Measurements from ENCODE around the gene NHERF1.

The NHERF1 gene

DNA sequence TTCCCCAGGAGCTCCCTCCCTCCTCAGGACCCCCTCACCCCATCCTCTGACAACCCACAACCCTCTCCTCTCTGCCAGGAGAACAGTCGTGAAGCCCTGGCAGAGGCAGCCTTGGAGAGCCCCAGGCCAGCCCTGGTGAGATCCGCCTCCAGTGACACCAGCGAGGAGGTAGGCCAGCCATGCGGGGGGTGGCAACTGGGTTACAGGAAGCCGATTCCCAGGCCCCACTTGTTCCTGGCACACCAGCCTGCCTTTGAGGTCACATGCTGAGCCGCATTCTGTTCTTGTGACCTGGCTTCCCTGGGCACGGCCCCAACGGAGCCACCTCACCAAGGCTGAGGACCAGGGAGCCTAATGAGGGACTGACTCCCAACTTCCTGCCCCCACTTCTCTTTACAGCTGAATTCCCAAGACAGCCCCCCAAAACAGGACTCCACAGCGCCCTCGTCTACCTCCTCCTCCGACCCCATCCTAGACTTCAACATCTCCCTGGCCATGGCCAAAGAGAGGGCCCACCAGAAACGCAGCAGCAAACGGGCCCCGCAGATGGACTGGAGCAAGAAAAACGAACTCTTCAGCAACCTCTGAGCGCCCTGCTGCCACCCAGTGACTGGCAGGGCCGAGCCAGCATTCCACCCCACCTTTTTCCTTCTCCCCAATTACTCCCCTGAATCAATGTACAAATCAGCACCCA is 19.8 kb downstream of the NHERF1 start:
- DNase-seq (ENCODE audit: low read depth): peak; percentile 74

DNA sequence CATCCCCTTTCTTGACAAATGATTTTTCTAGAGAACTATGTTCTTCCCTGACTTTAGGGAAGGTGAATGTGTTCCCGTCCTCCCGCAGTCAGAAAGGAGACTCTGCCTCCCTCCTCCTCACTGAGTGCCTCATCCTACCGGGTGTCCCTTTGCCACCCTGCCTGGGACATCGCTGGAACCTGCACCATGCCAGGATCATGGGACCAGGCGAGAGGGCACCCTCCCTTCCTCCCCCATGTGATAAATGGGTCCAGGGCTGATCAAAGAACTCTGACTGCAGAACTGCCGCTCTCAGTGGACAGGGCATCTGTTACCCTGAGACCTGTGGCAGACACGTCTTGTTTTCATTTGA is 20.3 kb downstream of the NHERF1 start:
- no peak for DNase-seq (ENCODE audit: low read depth)

DNA sequence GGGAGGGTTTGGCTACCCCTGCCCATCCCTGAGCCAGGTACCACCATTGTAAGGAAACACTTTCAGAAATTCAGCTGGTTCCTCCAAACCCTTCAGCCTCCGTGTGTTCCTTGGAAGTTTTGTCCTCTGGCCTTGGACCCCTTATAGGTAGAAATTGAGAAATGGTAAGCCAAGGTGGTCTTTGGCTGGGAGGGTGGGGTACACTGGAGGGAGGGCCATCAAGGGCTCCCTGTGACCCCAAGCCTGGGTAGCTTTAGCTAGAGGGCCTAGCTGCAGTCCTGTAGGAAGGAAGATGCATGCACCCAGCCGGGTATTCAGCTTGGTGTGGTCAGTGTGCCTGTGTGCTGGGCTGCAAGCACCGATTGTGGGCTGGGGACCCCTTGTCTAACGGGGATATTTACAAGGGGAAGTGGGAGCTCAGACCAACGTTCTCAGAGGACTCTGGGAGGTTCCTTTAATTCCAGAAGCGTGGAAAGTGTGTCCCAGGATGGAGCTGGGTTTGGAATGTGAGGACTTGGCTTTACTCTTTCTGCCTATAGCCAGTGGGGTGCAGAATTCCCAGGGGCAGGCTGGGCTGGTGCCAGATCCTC is 20.9 kb downstream of the NHERF1 start:
- DNase-seq (ENCODE audit: low read depth): no peak

DNA sequence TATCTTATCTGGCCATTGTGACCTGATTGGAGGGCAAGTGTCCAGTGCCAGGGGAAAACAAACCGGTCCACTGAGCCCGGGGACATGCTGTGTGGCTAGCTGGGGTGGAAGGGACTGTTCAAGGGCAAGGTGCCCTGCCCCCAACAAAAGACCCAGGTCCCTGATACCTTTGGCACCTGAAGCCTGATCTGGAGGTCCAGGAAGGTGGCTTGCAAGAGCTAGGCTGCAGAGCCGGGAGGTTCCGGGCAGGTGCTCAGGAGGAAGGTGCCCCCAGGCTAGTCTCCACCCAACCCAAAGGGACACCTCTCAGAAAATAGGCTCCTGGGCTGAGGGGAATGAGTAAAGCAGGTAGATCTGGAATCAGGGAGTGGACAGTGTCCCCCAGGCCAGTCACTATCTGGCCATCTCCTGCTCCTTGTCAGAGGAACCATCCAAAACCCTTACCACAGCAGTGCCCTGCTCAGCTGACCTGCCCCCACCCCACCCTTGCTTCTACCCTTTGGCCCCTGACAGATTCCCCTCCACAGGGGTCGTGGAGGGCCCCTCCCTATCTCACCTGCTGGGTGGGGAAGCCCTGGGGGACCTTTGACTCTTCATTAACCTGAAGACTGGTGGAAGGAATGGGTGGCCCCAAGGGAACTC is 21.5 kb downstream of the NHERF1 start:
- no peak for DNase-seq (ENCODE audit: low read depth)

DNA sequence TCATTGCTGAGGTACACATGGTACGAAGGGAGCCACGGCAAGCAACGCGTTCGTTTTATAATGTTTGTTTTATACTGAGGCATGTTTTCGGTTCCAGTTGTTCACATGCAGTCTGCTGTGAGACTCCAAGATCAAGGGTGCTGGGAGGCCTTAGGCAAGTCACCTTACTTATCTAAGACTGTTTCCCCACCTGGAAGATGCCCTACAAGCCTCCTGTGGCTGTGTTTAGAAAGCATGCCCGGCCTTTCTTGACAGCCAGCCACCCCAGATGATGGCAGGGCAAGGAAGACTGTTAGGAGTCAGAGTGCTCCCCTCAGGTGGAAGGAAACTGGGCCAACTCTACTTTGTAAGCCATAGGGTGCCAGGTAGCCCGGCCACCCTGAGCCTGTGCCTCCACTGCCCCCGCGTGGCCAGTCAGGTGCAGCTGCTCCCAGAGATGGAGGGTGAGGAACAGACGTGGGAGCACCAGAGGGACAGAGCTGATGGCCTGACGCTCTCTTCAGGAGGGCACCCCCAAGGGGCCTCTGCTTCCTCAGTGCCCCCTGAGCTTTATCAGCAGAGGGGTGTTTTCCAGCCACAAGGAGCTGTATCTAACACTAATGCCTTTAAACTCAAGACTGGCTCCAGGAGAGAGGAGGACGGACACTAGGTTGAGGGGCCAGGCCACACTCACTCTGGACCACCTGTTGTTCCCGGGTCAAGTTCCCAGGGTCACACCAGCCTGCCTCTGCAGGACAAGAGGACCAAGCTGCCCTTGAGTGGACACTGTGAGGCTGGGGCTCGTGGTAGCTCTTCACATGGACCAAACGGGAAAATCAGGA is 22.3 kb downstream of the NHERF1 start:
- peak; percentile 46 for DNase-seq (ENCODE audit: low read depth)

DNA sequence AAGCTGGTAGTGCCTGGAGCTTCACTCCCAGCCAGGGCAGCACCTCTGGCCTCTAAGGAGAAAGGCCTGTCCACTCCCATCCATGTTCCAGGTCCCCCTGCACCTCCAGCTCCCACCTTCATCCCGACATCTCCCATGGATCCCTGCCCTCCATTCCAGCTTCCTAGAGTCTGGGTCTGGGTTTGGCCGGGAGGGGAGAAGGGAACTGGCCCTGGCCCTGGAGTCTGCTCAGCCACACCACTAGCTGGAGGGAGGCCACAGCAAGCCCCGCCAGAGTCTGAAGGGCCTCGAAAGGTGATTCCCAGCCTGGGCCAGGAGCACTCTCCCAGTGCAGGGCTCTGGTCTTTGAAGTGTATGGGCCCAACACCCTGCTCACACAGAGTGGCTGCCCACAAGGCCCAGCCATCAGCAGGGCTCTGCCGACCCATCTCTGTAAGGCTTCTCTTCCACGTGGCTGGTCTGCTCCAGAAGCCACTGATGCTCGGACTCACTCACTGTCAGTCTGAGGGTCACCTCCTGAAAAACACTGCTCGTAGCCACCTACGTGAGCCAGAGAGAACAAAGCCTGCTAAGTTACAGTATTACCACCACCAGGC is 23.0 kb downstream of the NHERF1 start:
- no peak for DNase-seq (ENCODE audit: low read depth)

DNA sequence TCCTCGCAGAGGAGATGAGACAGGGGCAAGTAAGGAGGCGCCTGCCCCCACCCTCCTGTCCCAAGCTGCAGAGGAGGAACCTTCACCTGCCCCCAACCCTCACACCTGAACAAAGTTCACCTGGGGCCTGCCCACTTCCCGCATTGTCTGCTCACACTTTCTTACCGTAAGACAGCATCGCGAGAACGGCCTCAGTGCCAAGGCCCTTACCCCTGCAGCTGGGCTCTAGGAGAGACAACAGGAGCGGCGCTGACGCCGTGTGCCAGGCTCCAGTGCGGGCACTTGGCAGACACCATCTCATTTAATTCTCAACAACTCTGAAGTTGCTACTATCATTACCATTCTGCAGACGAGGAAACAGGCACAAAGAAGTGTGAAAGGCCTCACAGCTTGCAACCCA is 23.6 kb downstream of the NHERF1 start:
- DNase-seq (ENCODE audit: low read depth): no peak

DNA sequence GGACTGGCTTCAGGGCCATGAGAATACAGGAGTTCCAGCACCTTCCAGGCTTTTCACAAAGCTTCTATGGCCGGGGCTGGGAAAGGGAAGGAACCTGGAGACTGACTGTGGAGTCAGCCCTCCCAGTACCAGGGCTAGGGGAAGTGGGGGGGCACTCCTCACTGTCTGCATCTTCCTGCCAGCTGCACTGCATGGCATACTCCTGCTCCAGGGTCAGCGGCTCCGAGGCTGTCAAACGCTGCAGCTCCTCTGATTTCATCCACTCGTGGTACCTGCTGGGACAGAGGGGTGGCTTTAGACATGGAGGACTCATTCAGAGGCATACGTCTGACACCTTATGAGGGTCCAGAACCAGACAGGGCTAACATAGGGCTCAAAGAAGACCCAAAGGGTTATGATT is 25.0 kb downstream of the NHERF1 start:
- DNase-seq (ENCODE audit: low read depth): no peak

DNA sequence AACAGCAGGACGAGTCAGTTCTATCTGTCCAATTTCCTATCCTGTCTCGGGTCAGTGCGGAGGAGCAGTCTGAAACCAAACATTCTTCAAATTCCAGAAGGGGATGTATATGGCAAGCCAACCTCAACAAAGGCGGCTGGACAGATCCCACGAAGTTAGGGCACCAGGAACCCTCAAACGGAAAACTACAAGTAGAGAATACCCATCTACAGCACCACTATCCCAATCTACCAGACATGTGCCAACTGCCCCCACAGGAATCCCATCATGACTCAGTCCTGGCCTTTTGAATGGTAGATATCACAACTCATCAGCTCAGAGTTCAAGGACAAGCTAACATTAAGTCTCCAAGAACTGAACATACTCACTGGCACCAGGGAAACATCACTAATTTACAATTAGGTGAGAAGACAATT is 25.5 kb downstream of the NHERF1 start:
- DNase-seq (ENCODE audit: low read depth): peak; percentile 65

DNA sequence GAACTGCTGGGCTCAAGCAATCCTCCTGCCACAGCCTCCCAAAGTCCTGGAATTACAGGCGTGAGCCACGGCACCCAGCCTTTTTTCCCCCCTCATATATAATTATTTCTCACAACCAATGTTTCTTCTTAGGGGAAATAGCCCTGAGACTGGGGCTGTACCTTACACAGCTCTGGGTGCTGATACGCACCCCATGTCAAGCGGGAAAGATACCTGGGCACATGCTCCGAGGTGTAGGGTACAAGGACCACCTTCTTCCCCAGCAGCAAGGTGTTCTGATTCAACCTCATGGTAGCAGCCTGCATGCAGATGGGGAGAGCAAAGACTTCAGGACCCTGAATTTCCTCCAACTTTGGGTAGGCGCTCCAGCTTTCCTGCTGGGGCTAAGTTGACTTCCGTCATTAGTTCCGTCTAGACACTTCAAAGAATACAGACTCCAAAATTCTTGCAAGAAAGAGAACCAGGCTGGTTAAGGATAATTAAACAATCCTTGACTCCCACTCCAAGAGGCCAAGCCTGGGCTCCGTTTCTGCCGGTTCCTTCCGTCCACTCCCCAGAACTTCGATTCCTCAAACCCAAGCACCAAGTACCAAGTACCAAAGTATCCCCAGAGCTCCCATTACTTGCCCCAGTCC is 27.1 kb downstream of the NHERF1 start:
- peak; percentile 30 for DNase-seq (ENCODE audit: low read depth)

DNA sequence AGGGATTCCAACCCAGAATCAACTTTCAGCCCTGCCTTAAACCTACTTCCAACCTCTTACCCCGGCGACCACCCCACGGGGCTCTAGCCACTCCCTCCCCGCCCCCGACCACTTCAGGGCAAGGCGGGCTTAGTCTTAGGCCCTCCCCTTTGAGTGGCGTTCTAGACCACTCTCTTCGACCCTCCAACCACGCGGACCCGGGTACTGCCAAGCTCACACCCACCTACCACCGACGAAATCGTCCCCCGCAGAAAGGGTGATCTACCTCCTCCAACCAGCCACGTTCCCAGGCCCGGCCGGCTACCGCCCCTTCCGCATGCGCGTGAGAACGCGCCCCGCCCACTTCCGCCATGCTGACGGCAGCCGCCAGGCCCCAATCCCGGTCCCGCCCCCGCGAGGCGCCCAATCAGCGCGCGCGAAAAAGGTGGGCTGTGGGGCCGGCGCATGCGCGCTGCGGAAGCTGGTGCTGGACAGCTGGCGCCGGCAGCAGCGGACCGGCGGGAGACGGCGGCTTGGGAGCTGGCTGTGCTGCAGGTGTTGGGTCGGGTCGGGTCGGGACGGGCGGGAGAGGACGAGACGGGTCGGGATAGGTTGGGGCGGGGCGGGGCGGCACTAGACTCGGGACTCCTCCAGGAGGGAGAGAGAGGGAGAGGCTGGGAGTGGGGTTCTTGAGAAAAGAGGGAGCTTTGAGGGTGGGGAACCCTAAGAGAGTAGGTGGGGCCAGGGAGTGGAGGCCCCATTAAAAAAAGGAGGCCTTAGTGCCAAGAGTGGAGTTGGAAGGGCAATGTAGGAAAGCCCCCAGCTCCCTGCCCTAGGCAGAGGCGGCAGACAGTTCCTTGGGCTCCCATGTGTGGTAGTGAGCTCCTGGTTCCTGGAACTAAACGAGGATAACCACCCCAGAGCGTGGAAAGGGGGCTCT is 27.9 kb downstream of the NHERF1 start, which contains the start of gene NAT9:
Gene NAT9, minus strand, starts transcription at position 302 of the 919 bp plus-strand sequence. CDS start 647 bp downstream, outside the sequence.
- DNase-seq (ENCODE audit: low read depth): peak; percentile 98

DNA sequence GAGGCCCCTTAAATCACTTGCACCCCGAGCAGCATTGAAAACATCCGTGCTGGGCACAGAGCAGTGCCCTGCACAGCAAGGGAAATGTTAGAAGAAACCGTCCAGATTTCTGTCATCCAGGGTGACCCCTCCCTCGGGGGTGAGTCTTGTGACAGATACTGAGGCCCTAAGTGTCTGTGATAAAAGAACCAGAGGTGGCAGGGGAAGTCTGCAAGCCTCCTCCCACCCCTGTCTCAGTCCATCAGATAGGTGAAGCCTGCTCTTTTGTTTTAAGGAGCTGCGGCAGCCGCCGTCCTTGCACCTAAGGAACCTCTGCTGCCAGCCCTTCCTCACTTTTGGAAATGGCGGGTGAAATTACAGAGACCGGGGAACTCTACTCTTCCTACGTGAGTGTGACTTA is 28.6 kb downstream of the NHERF1 start:
- no peak for DNase-seq (ENCODE audit: low read depth)

DNA sequence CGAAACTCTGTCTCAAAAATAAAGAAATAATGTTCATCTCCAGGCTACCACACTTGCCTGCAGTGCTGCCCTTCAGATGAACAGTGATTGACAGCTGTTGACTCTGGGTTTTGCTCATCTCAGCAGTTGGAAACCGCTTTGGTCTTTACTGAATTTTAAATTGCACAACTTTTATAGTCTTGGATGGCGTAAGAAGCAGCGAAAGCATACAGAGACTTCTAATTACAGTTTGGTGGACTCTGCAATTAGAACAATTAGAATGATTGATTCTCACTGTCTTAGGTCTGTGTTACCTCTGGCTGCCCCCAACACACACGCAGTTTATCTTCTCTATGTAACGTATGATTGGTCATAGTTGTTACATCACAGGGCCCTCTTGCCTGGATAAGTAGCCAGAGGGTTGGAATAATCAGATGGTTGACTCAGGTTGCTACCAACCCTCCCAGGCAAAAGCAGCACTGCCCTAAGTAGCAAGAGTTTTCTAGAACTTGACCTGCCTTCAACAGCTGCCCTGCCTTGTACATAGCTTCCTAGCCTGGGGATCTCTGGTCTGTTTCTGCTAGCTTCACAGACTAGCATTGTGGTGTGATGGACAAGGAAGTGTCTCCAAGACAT is 29.6 kb downstream of the NHERF1 start:
- no peak for DNase-seq (ENCODE audit: low read depth)

DNA sequence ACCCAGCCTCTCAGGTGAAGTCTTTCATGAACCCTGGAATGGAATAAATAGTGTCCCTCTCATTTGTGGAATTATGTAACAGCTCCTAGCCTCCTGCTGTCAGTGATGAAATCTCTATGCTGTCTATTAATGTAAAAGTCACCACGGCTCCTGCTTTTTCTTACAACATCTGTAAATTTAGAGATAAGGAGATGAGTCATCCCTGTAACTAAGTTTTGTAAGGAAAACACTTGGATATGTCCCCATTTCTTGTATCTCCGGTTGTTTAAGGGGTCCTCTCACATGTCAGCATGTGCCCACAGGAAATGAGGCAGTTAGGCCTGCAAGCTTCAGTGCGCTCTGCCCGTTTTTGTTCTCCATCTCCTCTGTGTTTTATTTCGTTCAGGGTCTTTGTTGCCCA is 30.5 kb downstream of the NHERF1 start:
- peak; percentile 49 for DNase-seq (ENCODE audit: low read depth)

DNA sequence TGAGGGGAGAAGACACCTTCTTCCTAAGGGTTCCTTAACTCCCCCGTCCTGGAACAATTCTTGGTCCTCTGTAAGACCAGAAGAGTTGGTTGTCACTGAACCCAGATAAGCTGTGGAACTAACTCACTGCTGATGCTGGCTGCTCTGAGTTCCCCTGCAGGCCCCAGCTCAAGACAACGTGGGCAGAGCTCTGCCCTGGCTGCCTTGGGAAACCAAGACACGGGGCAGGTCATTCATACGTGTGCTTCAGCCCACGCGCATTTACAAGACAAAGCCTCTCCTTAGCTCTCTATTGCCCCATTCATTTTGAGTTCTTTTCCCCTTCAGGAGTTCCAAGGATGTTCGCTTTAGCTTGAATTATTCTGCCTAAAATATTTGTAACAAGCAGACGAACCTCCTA is 31.1 kb downstream of the NHERF1 start:
- DNase-seq (ENCODE audit: low read depth): no peak

DNA sequence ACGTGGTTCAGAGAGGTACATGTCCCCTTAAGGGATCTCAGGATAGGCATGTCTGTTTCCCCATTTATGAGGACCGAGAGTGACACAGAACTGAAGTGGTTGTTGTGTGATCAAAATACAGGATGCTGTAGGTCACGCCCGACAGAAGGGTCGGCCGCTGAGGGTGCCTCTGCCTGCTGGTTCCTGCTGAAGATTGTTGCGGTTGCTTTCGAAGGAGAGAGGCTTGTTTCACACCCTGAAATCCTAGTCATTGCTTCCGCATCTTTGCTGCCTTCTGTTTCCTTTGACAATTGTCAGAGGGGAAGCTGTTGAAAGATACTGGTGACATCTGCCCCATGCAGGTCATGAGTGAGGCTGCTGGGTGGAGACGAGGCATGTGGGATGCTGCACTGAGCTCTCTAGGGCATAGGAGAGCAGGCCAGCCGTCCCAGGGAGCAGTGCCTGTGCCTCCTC is 31.5 kb downstream of the NHERF1 start:
- DNase-seq (ENCODE audit: low read depth): no peak

DNA sequence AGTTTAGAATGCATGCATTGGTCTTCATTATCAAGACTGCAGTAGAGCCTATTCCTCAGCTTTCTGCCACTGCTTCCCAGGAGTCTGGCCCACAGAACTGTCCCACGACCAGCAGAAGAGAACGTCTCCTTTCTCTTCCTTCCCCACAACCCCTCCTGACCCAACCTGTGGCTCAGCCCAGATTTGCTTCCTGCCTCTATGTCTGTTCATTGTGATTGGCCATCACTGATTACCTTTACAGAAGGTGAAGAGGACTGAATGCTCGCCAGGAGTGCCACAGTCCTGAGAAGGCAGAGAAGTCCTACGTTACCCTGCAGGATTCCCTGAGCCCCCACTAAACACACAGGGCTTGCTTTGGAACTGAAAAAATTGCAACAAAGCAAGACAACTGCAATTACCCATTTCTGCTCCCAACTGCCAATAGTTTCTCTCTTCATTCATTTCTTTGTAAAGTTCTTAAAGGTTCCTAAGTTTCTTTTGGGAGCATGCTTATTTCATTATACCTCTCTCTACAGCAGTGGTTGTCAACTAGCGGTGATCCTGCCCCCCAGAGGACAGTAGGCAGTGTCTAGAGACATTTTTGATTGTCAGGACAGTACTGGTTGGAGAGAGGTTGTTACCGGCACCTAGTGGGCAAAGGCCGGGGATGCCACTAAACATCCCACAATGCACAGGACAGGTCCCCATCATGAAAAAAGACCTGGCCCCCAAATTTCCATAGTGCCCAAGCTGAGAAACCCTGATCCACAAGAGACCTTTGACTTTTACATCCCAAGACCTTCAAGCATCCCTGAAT is 32.2 kb downstream of the NHERF1 start:
- DNase-seq (ENCODE audit: low read depth): peak; percentile 71

DNA sequence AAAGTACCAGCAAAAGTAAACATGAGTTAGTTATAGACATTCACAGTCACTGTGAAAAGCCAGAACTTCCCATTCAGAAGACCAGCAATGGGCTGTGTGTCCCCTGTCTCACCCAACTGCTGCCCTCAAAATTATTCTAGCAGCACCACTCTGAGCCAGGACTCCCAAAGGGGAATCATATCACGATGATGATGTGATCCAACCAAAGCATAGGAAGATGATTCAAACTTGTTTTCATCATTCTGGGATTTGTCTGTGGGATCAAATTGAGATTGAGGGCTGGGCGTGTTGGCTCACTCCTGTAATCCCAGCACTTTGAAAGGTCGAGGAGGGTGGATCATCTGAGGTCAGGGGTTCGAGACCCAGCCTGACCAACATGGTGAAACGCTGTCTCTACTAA is 34.1 kb downstream of the NHERF1 start:
- no peak for DNase-seq (ENCODE audit: low read depth)

DNA sequence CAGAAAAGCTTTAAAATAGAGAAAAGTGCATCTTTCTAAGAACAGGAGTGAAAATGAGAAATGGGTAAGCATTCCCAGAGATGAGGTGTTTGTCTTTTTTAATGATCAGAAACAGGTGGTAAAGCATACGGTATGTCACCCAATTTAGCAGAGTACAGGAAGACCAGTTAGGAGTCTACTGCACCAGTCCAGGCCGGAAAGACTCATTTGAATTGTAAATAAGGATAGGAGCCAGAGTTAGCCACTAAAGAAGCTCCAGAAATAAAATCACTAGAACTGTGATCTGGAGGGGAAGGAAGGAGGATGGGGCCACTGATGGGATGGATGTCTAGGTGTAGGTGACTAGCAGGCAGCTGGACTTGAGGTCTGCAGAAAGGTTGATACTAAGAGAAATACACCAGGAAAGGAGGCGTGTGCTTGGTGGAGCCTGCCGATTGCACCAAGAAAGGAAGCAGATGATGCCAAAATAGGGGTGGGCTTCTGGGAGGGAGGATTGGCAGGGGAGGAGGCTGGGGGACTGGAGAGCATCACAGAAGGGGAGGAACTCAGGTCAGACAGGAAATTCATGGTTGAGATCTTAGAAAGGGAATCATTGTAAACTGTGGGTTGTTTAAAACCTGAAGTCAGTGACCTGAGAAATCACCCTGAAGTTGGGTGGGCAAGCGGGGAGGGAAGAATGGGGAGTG is 35.8 kb downstream of the NHERF1 start:
- DNase-seq (ENCODE audit: low read depth): no peak

All from ELR (cell line).